Measurements from ENCODE around the gene PTPN1.
A peak's percentile ranks its signal among the peaks of the same experiment; 100 is the strongest.

The PTPN1 gene

GRCh38 chr20:50528129-50528528, 17.9 kb downstream of the PTPN1 start:
- Mint-ChIP-seq H3K27ac (no peak overlapping the region), H3K36me3 (ENCODE audit: low read depth) (no peaks in the 10 kb centered on the region), H3K4me3 (no peak overlapping the region), H3K9me3 (no peaks in the 10 kb centered on the region), H3K27me3 (ENCODE audit: low read depth) (no peaks in the 10 kb centered on the region), H3K4me1 (peaks cover 32% of the 10 kb centered on the region)
- no peak for TF ChIP-seq CTCF (IDR thresholded peaks at IDR 0.05; ENCODE audit: unreplicated experiment in 3 of 3)

GRCh38 chr20:50528804-50529351, 18.7 kb downstream of the PTPN1 start:
- Mint-ChIP-seq H3K4me1 (peaks cover 35% of the 10 kb centered on the region), H3K36me3 (ENCODE audit: low read depth) (no peaks in the 10 kb centered on the region), H3K4me3 (no peak overlapping the region), H3K27me3 (ENCODE audit: low read depth) (no peaks in the 10 kb centered on the region), H3K27ac (peak overlapping the region in 2 of 3 experiments; percentile 51 to 53), H3K9me3 (no peaks in the 10 kb centered on the region)
- no peak for TF ChIP-seq CTCF (IDR thresholded peaks at IDR 0.05; ENCODE audit: unreplicated experiment in 3 of 3)

GRCh38 chr20:50532221-50532620, 22.0 kb downstream of the PTPN1 start:
- no peaks in the 10 kb centered on the region for H3K9me3 Mint-ChIP-seq
- no peak overlapping the region for H3K4me3 Mint-ChIP-seq
- H3K4me1 Mint-ChIP-seq, result peaks cover 57% of the 10 kb centered on the region
- no peaks in the 10 kb centered on the region for H3K27me3 Mint-ChIP-seq (ENCODE audit: low read depth)
- peak overlapping the region; percentile 38 to 91 (median 77) for H3K27ac Mint-ChIP-seq
- H3K36me3 Mint-ChIP-seq (ENCODE audit: low read depth), result no peaks in the 10 kb centered on the region
- TF ChIP-seq CTCF (IDR thresholded peaks at IDR 0.05; ENCODE audit: unreplicated experiment in 3 of 3), result no peak

- no peak overlapping the region for H3K4me3 Mint-ChIP-seq
- peak overlapping the region; percentile 87 to 91 (median 91) for H3K27ac Mint-ChIP-seq
- H3K9me3 Mint-ChIP-seq, result no peaks in the 10 kb centered on the region
- no peaks in the 10 kb centered on the region for H3K27me3 Mint-ChIP-seq (ENCODE audit: low read depth)
- H3K4me1 Mint-ChIP-seq, result peaks cover 62% of the 10 kb centered on the region
- TF ChIP-seq CTCF (IDR thresholded peaks at IDR 0.05; ENCODE audit: unreplicated experiment in 3 of 3), result no peak
- peaks cover 1% of the 10 kb centered on the region for H3K36me3 Mint-ChIP-seq (ENCODE audit: low read depth)
These were observed 22.9 kb downstream of the PTPN1 start for GRCh38 chr20:50533061-50533460.

- Mint-ChIP-seq H3K4me3 (peak overlapping the region in 1 of 3 experiments; percentile 51), H3K36me3 (ENCODE audit: low read depth) (peaks cover 4% of the 10 kb centered on the region)
These were observed 23.3 kb downstream of the PTPN1 start for GRCh38 chr20:50533464-50533863.

More at GRCh38 chr20:50533464-50533863, 23.3 kb downstream of the PTPN1 start:
- Mint-ChIP-seq H3K27ac (peak overlapping the region; percentile 87 to 91 (median 91)), H3K9me3 (no peaks in the 10 kb centered on the region), H3K27me3 (ENCODE audit: low read depth) (no peaks in the 10 kb centered on the region), H3K4me1 (peaks cover 62% of the 10 kb centered on the region)
- no peak for TF ChIP-seq CTCF (IDR thresholded peaks at IDR 0.05; ENCODE audit: unreplicated experiment in 3 of 3)

Data from nephron (organoid).